Measurements from ENCODE around the gene DDIAS.

Gene DDIAS

GRCh38 chr11:82974851-82975250 lies 73.3 kb downstream of the DDIAS start:
- DNase-seq: no peak

- DNase-seq: no peak
These were observed 74.3 kb downstream of the DDIAS start for GRCh38 chr11:82975882-82976281.

- DNase-seq: no peak
These were observed 75.2 kb downstream of the DDIAS start for GRCh38 chr11:82976786-82977185.

GRCh38 chr11:82978422-82979099 lies 77.0 kb downstream of the DDIAS start:
- no peak for DNase-seq

GRCh38 chr11:82979824-82980223 lies 78.3 kb downstream of the DDIAS start:
- DNase-seq: no peak

GRCh38 chr11:82980292-82980691 lies 78.8 kb downstream of the DDIAS start:
- DNase-seq: no peak

- DNase-seq: no peak
These were observed 79.4 kb downstream of the DDIAS start for GRCh38 chr11:82980947-82981346.

GRCh38 chr11:82981852-82982251 lies 80.3 kb downstream of the DDIAS start:
- no peak for DNase-seq
